Central memory CD8-positive, alpha-beta T cell (primary cell): ENCODE measurements around the gene FGFBP1.

Experiments
- ATAC-seq: fragments of 150-1000 bp; cut with Tn5 transposase; replicated peaks from 2 replicates; pipeline ENCODE4 v1.10.0; 2022; ENCODE audit warnings: mild to moderate bottlenecking, moderate FRiP score, moderate number of reproducible peaks; ENCODE audit not compliant: poor library complexity, severe bottlenecking; ENCODE audit errors: extremely low read depth
- DNase-seq, 2 donors: peaks; one replicate each; pipeline ENCODE4 v3.0.0; 2021; ENCODE audit warnings: low spot score in 2 of 2
- H3K27ac Mint-ChIP-seq: one replicate; pipeline ENCODE4 v1.8.0; 2022; ENCODE audit warnings: low read depth, mild to moderate bottlenecking, moderate library complexity, mixed read lengths
- H3K27me3 Mint-ChIP-seq: one replicate; pipeline ENCODE4 v1.8.0; 2022; ENCODE audit warnings: mixed read lengths
- H3K36me3 Mint-ChIP-seq: one replicate; pipeline ENCODE4 v1.8.0; 2022; ENCODE audit warnings: mild to moderate bottlenecking, moderate library complexity, mixed read lengths; ENCODE audit not compliant: insufficient read depth
- H3K4me1 Mint-ChIP-seq: one replicate; pipeline ENCODE4 v1.8.0; 2022; ENCODE audit warnings: mixed read lengths
- H3K4me3 Mint-ChIP-seq: one replicate; pipeline ENCODE4 v1.8.0; 2022; ENCODE audit warnings: mild to moderate bottlenecking, moderate library complexity, mixed read lengths
- H3K9me3 Mint-ChIP-seq: one replicate; pipeline ENCODE4 v1.8.0; 2022; ENCODE audit warnings: mixed read lengths

Gene FGFBP1

GRCh38 chr4:15898902-15899301 is 39.6 kb downstream of the FGFBP1 start:
- H3K36me3 Mint-ChIP-seq: no peaks in the 10 kb centered on the region
- H3K4me1 Mint-ChIP-seq: no peaks in the 10 kb centered on the region
- ATAC-seq (no peak), DNase-seq (no peak)
- H3K9me3 Mint-ChIP-seq: no peaks in the 10 kb centered on the region
- H3K27ac Mint-ChIP-seq: no peak overlapping the region
- no peak overlapping the region for H3K4me3 Mint-ChIP-seq
- H3K27me3 Mint-ChIP-seq: peaks cover 53% of the 10 kb centered on the region

- ATAC-seq (no peak), DNase-seq (no peak)
- no peaks in the 10 kb centered on the region for H3K9me3 Mint-ChIP-seq
- H3K36me3 Mint-ChIP-seq: no peaks in the 10 kb centered on the region
- H3K4me1 Mint-ChIP-seq: no peaks in the 10 kb centered on the region
- H3K27ac Mint-ChIP-seq: no peak overlapping the region
- no peak overlapping the region for H3K4me3 Mint-ChIP-seq
- H3K27me3 Mint-ChIP-seq: peaks cover 48% of the 10 kb centered on the region
Measured at GRCh38 chr4:15897577-15897976, 41.0 kb downstream of the FGFBP1 start.

- Mint-ChIP-seq H3K27ac (no peak overlapping the region), H3K9me3 (no peaks in the 10 kb centered on the region), H3K4me1 (peaks cover 5% of the 10 kb centered on the region), H3K27me3 (peaks cover 54% of the 10 kb centered on the region), H3K4me3 (no peak overlapping the region), H3K36me3 (no peaks in the 10 kb centered on the region)
- no peak for DNase-seq
- no peak for ATAC-seq
Measured at GRCh38 chr4:15894921-15895916, 43.3 kb downstream of the FGFBP1 start.

GRCh38 chr4:15894393-15894792 is 44.1 kb downstream of the FGFBP1 start:
- Mint-ChIP-seq H3K36me3 (no peaks in the 10 kb centered on the region), H3K4me1 (peaks cover 5% of the 10 kb centered on the region), H3K4me3 (no peak overlapping the region), H3K27ac (no peak overlapping the region), H3K9me3 (no peaks in the 10 kb centered on the region), H3K27me3 (peaks cover 49% of the 10 kb centered on the region)
- DNase-seq (no peak), ATAC-seq (no peak)

GRCh38 chr4:15893962-15894361 is 44.6 kb downstream of the FGFBP1 start:
- Mint-ChIP-seq H3K27ac (no peak overlapping the region), H3K9me3 (no peaks in the 10 kb centered on the region), H3K27me3 (peaks cover 45% of the 10 kb centered on the region), H3K4me1 (peaks cover 5% of the 10 kb centered on the region), H3K36me3 (no peaks in the 10 kb centered on the region), H3K4me3 (no peak overlapping the region)
- no peak for DNase-seq
- ATAC-seq: no peak

- DNase-seq (no peak), ATAC-seq (no peak)
- Mint-ChIP-seq H3K36me3 (no peaks in the 10 kb centered on the region), H3K4me1 (peaks cover 5% of the 10 kb centered on the region), H3K27me3 (peaks cover 32% of the 10 kb centered on the region), H3K9me3 (no peaks in the 10 kb centered on the region), H3K27ac (no peak overlapping the region), H3K4me3 (no peak overlapping the region)
Measured at GRCh38 chr4:15891312-15891711, 47.2 kb downstream of the FGFBP1 start.

- Mint-ChIP-seq H3K4me3 (no peak overlapping the region), H3K27me3 (peaks cover 32% of the 10 kb centered on the region), H3K4me1 (peaks cover 5% of the 10 kb centered on the region), H3K36me3 (no peaks in the 10 kb centered on the region), H3K27ac (no peak overlapping the region), H3K9me3 (no peaks in the 10 kb centered on the region)
- ATAC-seq (no peak), DNase-seq (no peak)
Measured at GRCh38 chr4:15890246-15890829, 48.2 kb downstream of the FGFBP1 start.

- no peak overlapping the region for H3K4me3 Mint-ChIP-seq
- DNase-seq (no peak), ATAC-seq (no peak)
- no peaks in the 10 kb centered on the region for H3K36me3 Mint-ChIP-seq
- no peaks in the 10 kb centered on the region for H3K9me3 Mint-ChIP-seq
- H3K27ac Mint-ChIP-seq: no peak overlapping the region
- H3K27me3 Mint-ChIP-seq: peaks cover 25% of the 10 kb centered on the region
- H3K4me1 Mint-ChIP-seq: peaks cover 5% of the 10 kb centered on the region
Measured at GRCh38 chr4:15888515-15888914, 50.0 kb downstream of the FGFBP1 start.
